ENCODE data around the gene PRKACB.

GRCh38 chr1:84122780-84123382, 21.2 kb upstream of the PRKACB start:
- peak; percentile 62 for TF ChIP-seq CTCF (IDR thresholded peaks at IDR 0.05; ENCODE audit: insufficient read depth, low read length, poor library complexity, severe bottlenecking)
- TF ChIP-seq EZH2phosphoT487 (conservative IDR thresholded peaks at IDR 0.05; ENCODE audit: low read length) = no peak

Data from SU-DHL-6 (cell line).